ENCODE results near the gene STAT2.
"Not testable (repeated sequence)": the region's sequence is repeated elsewhere in the genome, so short reads cannot be mapped to it uniquely, and the experiment has no call there.

Gene STAT2

DNA sequence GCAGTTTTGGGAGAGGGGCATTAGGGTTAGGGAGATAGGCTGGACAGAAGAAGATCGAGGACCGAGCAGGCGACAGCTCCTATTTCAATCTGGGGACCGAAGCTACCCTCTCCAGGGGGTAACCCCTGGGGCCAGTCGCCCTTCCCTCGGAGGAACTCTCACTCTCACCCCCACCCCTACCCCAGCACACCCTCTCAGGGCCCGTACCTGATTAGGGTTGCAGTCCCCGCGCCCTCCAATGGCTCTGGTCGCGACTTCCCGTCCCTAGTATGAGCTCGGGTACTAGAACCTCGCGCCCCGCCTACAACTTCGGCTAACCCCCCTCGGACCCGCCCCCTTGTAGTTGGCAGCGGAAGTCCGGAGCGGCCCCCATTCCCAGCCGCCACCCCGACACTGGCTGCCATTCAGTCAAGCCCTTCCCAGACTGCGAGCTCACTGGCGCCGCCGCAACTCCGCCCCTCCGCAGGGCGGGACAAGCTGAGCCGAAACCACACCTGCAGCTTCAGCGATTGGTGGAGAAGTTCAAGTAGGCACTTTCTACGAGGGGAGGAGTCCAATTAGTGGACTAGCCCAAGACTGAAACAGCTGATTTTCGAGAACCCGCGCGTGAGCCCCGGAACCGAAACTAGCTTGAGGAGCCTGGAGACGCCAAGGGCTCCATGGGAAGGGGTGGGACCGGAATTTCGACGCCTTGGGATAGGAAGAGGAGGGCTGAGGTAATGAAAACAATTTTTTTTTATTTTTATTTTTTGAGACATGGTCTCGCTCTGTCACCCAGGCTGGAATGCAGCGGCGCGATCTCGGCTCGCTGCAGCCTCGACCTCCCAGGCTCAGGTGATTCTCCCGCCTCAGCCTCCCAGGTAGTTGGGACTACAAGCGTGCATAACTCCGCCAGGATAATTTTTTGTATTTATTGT is at the start of gene STAT2:
Gene STAT2, minus strand, starts transcription at position 257 of the 917 bp plus-strand sequence. CDS start 3,536 bp downstream, outside the sequence.
- peak; percentile 99 for DNase-seq

DNA sequence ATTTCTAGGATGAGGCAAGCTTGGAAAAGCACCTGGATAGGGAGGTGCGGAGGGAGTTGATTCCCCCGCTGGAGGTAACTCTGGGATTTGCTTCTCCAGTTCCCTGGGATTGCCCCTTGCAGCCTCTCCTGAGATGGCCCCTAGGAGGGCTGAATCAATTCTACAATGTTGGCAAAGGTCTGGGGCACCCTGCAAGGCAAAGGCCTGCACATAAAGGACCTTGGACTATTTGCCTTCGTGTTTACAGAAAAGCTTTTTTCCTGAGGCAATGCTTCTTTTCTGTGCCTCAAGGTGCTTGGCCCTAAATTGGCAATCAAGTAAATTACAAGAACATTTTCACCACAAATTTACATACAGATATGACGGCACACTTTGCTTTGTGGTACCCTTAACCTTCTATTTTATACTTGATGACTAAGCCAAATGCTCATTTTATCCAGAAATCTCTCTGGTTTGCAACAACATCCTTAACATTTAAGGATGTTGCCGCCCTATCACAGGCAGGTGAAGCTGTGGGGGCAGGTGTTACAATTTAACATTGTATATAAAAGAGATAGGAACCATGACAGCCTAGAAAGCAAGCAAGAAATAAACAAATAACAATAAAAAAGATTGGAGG is 49.0 kb upstream of the STAT2 start:
- DNase-seq = no peak

- DNase-seq = not testable (repeated sequence)
These were observed 44.3 kb upstream of the STAT2 start for GRCh38 chr12:56404227-56404626.

GRCh38 chr12:56401612-56402011 is 41.7 kb upstream of the STAT2 start:
- DNase-seq = not testable (repeated sequence)

DNA sequence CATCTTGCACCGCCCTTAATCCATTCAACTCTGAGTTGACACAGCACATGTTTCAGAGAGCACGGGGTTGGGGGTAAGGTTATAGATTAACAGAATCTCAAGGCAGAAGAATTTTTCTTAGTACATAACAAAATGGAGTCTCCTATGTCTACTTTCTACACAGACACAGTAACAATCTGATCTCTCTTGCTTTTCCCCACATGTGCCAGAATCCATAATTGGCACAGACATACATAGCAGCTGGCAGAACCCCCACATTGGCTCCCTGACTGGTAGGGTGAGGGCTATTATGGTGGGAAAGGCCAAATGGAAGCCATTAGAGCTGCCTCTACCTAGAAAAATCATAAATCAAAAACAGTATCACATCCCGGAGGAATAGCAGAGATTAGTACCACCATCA is 41.2 kb upstream of the STAT2 start:
- not testable (repeated sequence) for DNase-seq

- not testable (repeated sequence) for DNase-seq
These were observed 39.6 kb upstream of the STAT2 start for GRCh38 chr12:56399466-56399865.

GRCh38 chr12:56398324-56398723 is 38.4 kb upstream of the STAT2 start:
- DNase-seq = no peak

DNA sequence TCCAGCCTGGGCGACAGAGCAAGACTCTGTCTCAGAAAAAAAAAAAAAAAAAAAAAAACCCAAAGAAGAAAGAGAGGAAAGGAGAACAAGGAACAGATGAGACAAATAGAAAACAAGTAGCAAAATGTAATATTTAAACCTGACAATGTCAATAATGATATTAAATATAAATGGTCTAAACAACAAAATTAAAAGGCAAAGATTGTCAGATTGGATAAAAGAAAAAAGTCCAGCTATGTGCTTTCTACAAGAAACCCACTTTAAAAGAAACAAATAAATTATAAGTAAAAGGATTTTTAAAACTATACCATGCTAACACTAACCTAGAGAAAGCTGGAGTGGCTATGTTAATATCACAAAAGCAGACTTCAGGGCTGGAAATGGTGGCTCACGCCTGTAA is 32.4 kb upstream of the STAT2 start:
- DNase-seq = no peak

DNA sequence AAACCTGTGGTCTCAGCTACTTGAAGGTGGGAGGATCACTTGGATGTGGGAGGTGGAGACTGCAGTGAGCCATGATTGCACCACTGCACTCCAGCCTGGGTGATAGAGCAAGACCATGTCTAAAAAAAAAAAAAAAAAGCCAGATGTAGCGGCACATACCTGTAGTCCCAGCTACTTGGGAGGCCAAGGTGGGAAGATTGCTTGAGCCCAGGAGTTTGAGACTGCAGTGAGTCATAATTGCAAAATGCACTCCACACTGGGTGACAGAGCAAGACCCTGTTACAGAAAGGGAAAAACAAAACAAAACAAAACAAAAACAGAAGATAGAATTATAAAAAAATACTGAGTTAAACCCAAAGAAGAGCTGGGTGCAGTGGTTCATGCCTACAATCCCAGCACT is 31.8 kb upstream of the STAT2 start:
- DNase-seq = no peak

DNA sequence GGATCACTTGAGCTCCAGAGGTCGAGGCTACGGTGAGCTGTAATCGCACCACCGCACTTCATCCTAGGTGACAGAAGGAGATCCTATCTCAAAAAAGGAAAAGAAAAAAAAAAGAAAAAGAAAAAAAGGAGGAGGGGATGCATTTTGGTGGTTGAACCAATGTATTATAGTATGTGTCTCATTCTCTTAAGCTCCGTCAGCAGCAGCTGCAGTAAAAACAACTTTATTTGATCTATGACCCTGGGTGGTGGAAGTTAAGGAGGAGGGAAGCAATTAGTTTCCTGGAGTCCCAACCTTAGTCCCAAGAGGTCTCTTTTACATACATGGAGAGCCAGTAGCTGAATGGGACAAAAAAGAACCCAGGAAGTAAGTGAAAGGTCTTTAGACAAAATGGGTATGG is 29.5 kb upstream of the STAT2 start:
- no peak for DNase-seq

DNA sequence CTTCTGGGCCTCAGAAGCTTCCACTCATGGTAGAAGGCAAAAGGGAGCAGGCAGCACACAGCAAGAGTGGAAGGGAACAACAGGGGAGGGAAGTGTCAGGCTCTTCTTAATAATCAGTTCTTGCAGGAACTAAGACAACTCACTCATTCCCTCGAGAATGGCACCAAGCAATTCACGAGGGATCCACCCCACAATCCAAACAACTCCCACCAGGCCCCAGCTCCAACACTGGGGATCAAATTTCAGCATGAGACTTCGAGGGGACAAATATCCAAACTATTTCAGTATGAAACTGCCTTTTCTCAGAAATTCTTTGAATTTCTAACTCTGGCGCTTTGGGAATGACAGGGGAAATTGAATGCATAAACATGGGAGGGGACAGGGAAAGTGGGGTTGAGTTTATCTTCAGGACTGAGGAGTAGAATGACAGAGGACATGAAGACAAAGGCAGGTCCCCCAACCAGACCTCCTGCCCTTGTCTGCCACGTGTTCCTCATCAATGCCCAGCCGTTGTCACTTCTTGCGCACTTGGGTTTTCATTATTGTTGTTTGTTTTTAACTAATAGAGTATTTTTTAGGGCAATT is 27.3 kb upstream of the STAT2 start:
- DNase-seq = no peak

GRCh38 chr12:56385873-56386272 is 26.0 kb upstream of the STAT2 start:
- no peak for DNase-seq

DNA sequence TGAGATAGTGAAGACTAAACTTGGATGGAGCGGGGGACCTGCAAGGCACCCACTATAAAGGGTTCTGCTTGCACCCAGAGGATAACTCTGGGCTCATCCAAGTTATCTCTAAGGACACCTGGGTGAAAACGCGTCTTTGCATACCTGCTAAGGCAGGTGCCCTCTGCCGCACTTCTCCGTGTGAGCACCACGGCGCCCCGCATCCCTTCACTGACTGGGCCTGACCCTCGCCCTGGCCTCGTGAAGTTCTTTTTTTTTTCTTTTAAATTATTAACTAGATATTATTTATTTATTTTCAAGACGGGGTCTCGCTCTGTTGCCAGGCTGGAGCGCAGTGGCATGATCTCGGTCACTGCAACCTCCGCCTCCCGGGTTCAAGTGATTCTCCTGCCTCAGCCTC is 22.7 kb upstream of the STAT2 start:
- DNase-seq = no peak

- DNase-seq = no peak
These were observed 18.0 kb upstream of the STAT2 start for GRCh38 chr12:56377989-56378316.

DNA sequence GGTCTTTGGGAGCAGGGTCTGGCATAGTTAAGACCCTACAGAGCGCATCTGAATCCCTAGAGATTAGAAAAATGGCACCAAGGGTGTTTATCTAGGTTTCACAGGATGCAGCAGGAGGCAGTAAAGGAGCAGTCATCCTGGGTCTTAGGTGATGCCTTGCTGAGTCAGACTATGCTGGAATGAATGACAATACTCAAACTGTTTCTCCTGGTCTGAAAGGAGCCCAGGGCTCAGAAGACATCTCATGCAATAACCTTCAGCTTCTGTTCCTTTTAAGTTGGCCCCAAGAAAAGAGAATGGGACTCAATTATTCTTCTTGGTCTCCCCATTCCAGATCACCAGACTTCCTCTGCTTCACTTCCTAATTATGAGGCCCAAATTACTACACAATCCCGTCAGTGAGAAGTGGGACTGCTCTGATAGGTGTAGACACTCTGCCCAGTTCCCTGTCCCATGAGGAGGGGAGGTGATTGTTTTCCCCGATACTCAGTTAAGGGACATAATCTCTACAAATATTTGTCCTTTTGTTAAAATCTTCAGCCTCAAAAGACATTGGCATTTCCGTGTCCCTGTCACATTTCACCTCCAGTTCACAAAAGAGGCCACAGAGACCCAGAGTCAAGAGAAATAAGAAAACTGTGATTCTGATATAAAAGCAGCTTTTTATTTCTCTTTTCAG is 17.5 kb upstream of the STAT2 start:
- DNase-seq = no peak

DNA sequence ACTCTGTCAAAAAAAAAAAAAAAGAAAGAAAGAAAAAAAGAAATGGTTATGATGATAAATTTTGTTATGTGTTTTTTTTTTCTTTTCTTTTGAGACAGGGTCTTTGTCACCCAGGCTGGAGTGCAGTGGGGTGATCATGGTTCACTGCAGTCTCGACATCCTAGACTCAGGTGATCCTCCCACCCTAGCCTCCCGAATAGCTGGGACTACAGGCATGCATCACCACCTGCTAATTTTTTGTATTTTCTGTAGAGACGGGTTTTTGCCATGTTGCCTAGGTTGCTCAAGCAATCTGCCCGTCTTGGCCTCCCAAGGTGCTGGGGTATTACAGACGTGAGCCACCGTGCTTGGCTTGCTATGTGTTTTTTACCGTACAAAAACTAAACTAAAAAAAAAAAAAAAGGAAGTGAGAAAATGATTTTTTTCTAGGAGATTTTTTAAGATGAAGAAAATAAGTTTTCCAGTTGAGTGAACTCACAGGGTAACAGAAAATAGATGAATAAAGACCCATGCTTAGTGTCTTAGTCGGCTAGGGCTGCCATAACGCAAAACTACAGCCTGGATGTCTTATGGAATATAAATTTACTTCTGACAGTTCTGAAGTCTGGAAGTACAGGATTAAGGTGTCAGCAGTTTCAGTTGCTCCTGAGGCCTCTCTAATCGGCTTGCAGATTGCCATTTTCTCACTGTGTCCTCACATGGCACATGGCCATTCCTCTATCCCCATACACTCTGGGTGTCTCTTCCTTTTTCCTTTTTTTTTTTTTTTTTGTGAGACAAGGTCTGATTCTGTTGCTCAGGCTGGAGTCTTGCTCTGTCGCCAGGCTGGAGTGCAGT is 15.9 kb upstream of the STAT2 start:
- DNase-seq = no peak

DNA sequence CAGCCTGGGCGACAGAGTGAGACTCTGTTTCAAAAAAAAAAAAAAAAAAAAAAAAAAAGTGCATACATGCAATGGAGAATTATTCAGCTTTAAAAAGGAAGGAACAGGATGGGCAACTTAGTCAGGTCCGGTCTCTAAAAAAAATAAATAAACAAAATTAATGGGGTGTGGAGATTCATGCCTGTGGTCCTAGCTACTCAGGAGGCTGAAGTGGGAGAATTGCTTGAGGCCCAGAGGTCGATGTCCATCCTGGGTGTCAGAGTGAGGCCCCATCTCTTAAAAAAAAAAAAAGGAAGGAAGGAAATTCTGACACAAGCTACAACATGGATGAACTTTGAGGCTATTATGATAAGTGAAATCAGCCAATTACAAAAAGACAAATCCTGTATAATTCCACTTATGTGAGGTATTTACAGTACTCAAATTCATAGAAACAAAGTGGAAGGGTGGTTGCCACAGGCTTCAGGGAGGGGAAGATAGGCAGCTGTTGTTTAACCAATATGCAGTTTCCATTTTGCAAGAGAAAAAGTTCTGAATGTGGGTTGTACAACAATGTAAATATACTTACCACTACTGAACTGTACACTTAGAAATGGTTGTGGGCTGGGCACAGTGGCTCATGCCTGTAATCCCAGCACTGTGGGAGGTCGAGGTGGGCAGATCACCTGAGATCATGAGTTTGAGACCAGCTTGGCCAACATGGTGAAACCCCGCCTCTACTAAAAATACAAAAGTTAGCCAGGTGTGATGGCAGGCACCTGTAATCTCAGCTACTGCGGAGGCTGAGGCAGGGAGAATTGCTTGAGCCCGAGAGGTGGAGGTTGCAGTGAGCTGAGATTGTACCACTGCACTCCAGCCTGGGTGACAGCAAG is 15.1 kb upstream of the STAT2 start:
- DNase-seq = no peak

DNA sequence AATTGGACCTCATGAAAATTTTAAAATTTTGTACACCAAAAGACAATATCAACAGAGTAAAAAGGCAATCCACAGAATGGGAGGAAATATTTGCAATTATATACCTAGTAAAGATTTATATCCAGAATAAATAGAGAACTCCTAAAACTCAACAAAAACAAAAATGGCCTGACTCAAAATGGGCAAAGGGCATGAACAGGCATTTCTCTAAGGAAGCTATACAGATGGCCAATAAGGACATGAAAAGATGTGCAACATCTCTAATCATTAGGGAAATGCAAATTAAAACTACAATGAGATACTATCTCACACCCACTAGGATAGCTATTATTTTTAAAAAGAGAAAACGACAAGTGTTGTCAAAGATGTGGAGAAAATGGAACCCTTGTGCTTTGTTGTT is 13.6 kb upstream of the STAT2 start:
- DNase-seq = no peak

DNA sequence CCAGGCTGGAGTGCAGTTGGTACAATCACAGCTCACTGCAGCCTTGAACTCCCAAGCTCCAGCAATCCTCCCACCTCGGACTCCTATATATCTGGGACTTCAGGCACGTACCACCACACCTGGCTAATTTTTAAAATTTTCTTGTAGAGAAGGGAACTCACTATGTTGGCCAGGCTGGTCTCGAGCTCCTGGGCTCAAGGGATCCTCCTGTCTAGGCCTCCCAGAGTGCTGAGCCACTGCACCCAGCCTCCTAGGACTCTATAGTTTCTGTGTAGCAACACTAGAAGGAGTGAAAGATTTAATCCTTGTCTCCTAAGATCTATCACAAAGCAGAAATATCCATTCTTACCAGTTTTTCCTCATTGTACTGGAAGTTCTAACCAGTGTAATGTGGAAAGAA is 7.0 kb upstream of the STAT2 start:
- no peak for DNase-seq

- no peak for DNase-seq
These were observed 2.5 kb upstream of the STAT2 start, which contains the start of gene APOF for GRCh38 chr12:56362130-56363059. APOF (minus strand) TSS chr12:56362857; CDS start chr12:56362745, 112 bp downstream.

Data from activated T-cell treated with anti-CD3 and anti-CD28 coated beads, Interleukin-2, amount 50 U/mL, for 1 hour (primary cell).